Neural progenitor cell (in vitro differentiated cells): ENCODE results near the gene PLEKHH2.

Experiments
- CTCF ChIP-seq: fragments of 200-600 bp; sonication (generic); IDR thresholded peaks from 2 replicates; pipeline ENCODE4 v1.5.1; 2017; ENCODE audit warnings: antibody characterized with exemption, mild to moderate bottlenecking
- EZH2 ChIP-seq: fragments of 200-600 bp; sonication (generic); IDR thresholded peaks from 2 replicates; pipeline ENCODE4 v1.6.1; 2017; ENCODE audit warnings: antibody characterized with exemption, mild to moderate bottlenecking, moderate library complexity
- EZH2phosphoT487 ChIP-seq: fragments of 200-600 bp; sonication (generic); IDR thresholded peaks from 2 replicates; pipeline ENCODE4 v1.6.1; 2017; ENCODE audit warnings: antibody characterized with exemption

- TF ChIP-seq CTCF (no peak), EZH2 (no peak), EZH2phosphoT487 (no peak)
These were observed 88.7 kb downstream of the PLEKHH2 start for GRCh38 chr2:43725711-43726246.
